IMR-90 (cell line): ENCODE measurements around the gene ACP1. TPM values are rescaled to one million over a fixed set of nuclear protein-coding genes. Genes with fewer than 3 reads are reported as not detected.

Experiments used
- ATAC-seq: fragments of 200-7000 bp; cut with Tn5 transposase; 2 replicates; pipeline ENCODE4 v1.9.1; 2020; ENCODE audit warnings: low read depth, mild to moderate bottlenecking, moderate library complexity
- BruUV-seq: library from RNA; stranded (reverse); fragments of 400-500 nt; replicated peaks from 2 replicates; lab custom pipeline; 2021; lab: Mats Ljungman, UMichigan
- CTCF ChIA-PET: fragments of 300-600 bp; formaldehyde crosslinking; extraction: SDS; loops from one replicate; lab custom pipeline; 2021; ENCODE audit warnings: antibody characterized with exemption; lab: Yijun Ruan, JAX
- POLR2A ChIA-PET: fragments of 300-600 bp; sonication (Branson Sonifier 250); formaldehyde crosslinking; loops from one replicate; lab custom pipeline; 2022; ENCODE audit warnings: antibody characterized with exemption; ENCODE audit not compliant: unreplicated experiment; lab: Charles Lee
- DNase-seq: peaks from one replicate; pipeline ENCODE4 v3.0.0; 2013
- H2AFZ ChIP-seq: replicated peaks from 2 replicates; pipeline ENCODE3; 2013; ENCODE audit warnings: low read length, mild to moderate bottlenecking; ENCODE audit not compliant: poor library complexity
- H2AK5ac ChIP-seq: 2 replicates; pipeline ENCODE4 v1.6.1; 2013; ENCODE audit warnings: low read depth, low read length, inconsistent platforms
- H2AK9ac ChIP-seq: replicated peaks from 2 replicates; pipeline ENCODE3; 2013; ENCODE audit warnings: mild to moderate bottlenecking, low read depth, low read length, moderate library complexity; ENCODE audit not compliant: poor library complexity
- H2BK120ac ChIP-seq: 2 replicates; pipeline ENCODE4 v1.6.1; 2013; ENCODE audit warnings: low read depth, low read length, inconsistent platforms
- H2BK15ac ChIP-seq: 3 replicates; pipeline ENCODE4 v1.6.1; 2013; ENCODE audit warnings: low read depth, low read length, inconsistent platforms
- H2BK20ac ChIP-seq: 2 replicates; pipeline ENCODE4 v1.6.1; 2013; ENCODE audit warnings: low read depth, mild to moderate bottlenecking, inconsistent platforms, low read length, moderate library complexity
- H2BK5ac ChIP-seq: 2 replicates; pipeline ENCODE4 v1.6.1; 2013; ENCODE audit warnings: mild to moderate bottlenecking, low read depth, low read length, inconsistent platforms; ENCODE audit not compliant: poor library complexity, severe bottlenecking
- H3K14ac ChIP-seq: replicated peaks from 2 replicates; pipeline ENCODE4 v1.6.1; 2013; ENCODE audit warnings: low read depth, low read length, inconsistent platforms
- H3K18ac ChIP-seq: 2 replicates; pipeline ENCODE4 v1.6.1; 2013; ENCODE audit warnings: low read depth, low read length, control low read depth
- H3K23ac ChIP-seq: 2 replicates; pipeline ENCODE4 v1.6.1; 2013; ENCODE audit warnings: low read depth, low read length, inconsistent platforms
- H3K27ac ChIP-seq: 2 replicates; pipeline ENCODE4 v1.5.1; 2013; ENCODE audit warnings: mild to moderate bottlenecking, control low read depth, low read length; ENCODE audit not compliant: insufficient read depth
- H3K27me3 ChIP-seq: 2 replicates; pipeline ENCODE4 v1.6.1; 2013; ENCODE audit warnings: low read length; ENCODE audit not compliant: control insufficient read depth, insufficient read depth
- H3K36me3 ChIP-seq: 2 replicates; pipeline ENCODE4 v1.6.1; 2013; ENCODE audit warnings: low read length, mixed read lengths; ENCODE audit not compliant: control insufficient read depth, insufficient read depth
- H3K4ac ChIP-seq: 2 replicates; pipeline ENCODE4 v1.6.1; 2013; ENCODE audit warnings: low read depth, low read length, inconsistent platforms
- H3K4me1 ChIP-seq: 2 replicates; pipeline ENCODE4 v1.6.1; 2013; ENCODE audit warnings: low read length, mixed read lengths; ENCODE audit not compliant: control insufficient read depth, insufficient read depth
- H3K4me2 ChIP-seq: 2 replicates; pipeline ENCODE4 v1.6.1; 2013; ENCODE audit warnings: low read depth, mild to moderate bottlenecking, control low read depth, low read length, moderate library complexity
- H3K4me3 ChIP-seq: 2 replicates; pipeline ENCODE4 v1.5.1; 2013; ENCODE audit warnings: low read depth, mild to moderate bottlenecking, control low read depth, low read length, moderate library complexity; ENCODE audit not compliant: insufficient read depth
- H3K56ac ChIP-seq: 2 replicates; pipeline ENCODE4 v1.6.1; 2013; ENCODE audit warnings: low read length, inconsistent platforms; ENCODE audit not compliant: insufficient read depth; ENCODE audit errors: extremely low read depth
- H3K79me1 ChIP-seq, 2 experiments: 2 replicates each; pipeline ENCODE4 v1.6.1; 2013; ENCODE audit warnings: low read length in 2 of 2, inconsistent platforms in 1 of 2, low read depth in 1 of 2
- H3K9ac ChIP-seq: 2 replicates; pipeline ENCODE4 v1.6.1; 2013; ENCODE audit warnings: low read depth, low read length, control low read depth
- H3K9me1 ChIP-seq: 2 replicates; pipeline ENCODE4 v1.6.1; 2013; ENCODE audit warnings: low read length, inconsistent platforms; ENCODE audit not compliant: insufficient read depth
- H3K9me3 ChIP-seq: 2 replicates; pipeline ENCODE4 v1.6.1; 2013; ENCODE audit warnings: low read length; ENCODE audit not compliant: control insufficient read depth, insufficient read depth
- H4K20me1 ChIP-seq: 2 replicates; pipeline ENCODE4 v1.6.1; 2013; ENCODE audit warnings: low read length, inconsistent platforms; ENCODE audit not compliant: insufficient read depth
- H4K5ac ChIP-seq: 2 replicates; pipeline ENCODE4 v1.6.1; 2013; ENCODE audit warnings: mild to moderate bottlenecking, low read depth, low read length, control low read depth
- H4K8ac ChIP-seq, 2 experiments: 2 replicates each; pipeline ENCODE4 v1.6.1; 2013; ENCODE audit warnings: low read depth in 2 of 2, low read length in 2 of 2, control low read depth in 1 of 2, inconsistent platforms in 1 of 2
- H4K91ac ChIP-seq: 2 replicates; pipeline ENCODE4 v1.6.1; 2013; ENCODE audit warnings: low read depth, low read length, inconsistent platforms; ENCODE audit not compliant: insufficient read depth
- BHLHE40 ChIP-seq: fragments of 150-350 bp; IDR thresholded peaks from 2 replicates; pipeline ENCODE4 v1.6.1; 2016; ENCODE audit warnings: mild to moderate bottlenecking, low read depth, low read length
- CEBPB ChIP-seq: IDR thresholded peaks from 2 replicates; pipeline ENCODE4 v1.6.1; 2012; ENCODE audit warnings: low read depth, low read length, improper control_type of control experiment
- CHD1 ChIP-seq: IDR thresholded peaks from 2 replicates; pipeline ENCODE4 v1.6.1; 2012; ENCODE audit warnings: low read depth, low read length, improper control_type of control experiment
- CTCF ChIP-seq: conservative IDR thresholded peaks from 2 replicates; pipeline ENCODE4 v1.5.1; 2012; ENCODE audit warnings: mild to moderate bottlenecking, low read depth, low read length, improper control_type of control experiment
- ELK1 ChIP-seq: fragments of 150-350 bp; IDR thresholded peaks from 2 replicates; pipeline ENCODE4 v1.6.1; 2016; ENCODE audit warnings: low read depth, mild to moderate bottlenecking, low read length, moderate library complexity, borderline replicate concordance
- FOS ChIP-seq: fragments of 150-350 bp; IDR thresholded peaks from 2 replicates; pipeline ENCODE4 v1.6.1; 2016; ENCODE audit warnings: low read depth, low read length
- MAFK ChIP-seq: IDR thresholded peaks from 2 replicates; pipeline ENCODE4 v1.6.1; 2012; ENCODE audit warnings: low read depth, low read length, improper control_type of control experiment
- MAZ ChIP-seq: IDR thresholded peaks from 2 replicates; pipeline ENCODE4 v1.6.1; 2012; ENCODE audit warnings: low read depth, mild to moderate bottlenecking, low read length, improper control_type of control experiment, moderate library complexity, borderline replicate concordance
- MXI1 ChIP-seq: IDR thresholded peaks from 2 replicates; pipeline ENCODE4 v1.6.1; 2012; ENCODE audit warnings: low read depth, mild to moderate bottlenecking, low read length, moderate library complexity, borderline replicate concordance
- NFE2L2 ChIP-seq: fragments of 150-350 bp; IDR thresholded peaks from 2 replicates; pipeline ENCODE4 v1.6.1; 2016; ENCODE audit warnings: low read depth, mild to moderate bottlenecking, low read length
- POLR2A ChIP-seq: IDR thresholded peaks from 2 replicates; pipeline ENCODE4 v1.6.1; 2012; ENCODE audit warnings: mild to moderate bottlenecking, low read depth, low read length
- RAD21 ChIP-seq: IDR thresholded peaks from 2 replicates; pipeline ENCODE4 v1.6.1; 2012; ENCODE audit warnings: low read length, improper control_type of control experiment
- RCOR1 ChIP-seq: IDR thresholded peaks from 2 replicates; pipeline ENCODE4 v1.6.1; 2012; ENCODE audit warnings: mild to moderate bottlenecking, low read length, improper control_type of control experiment; ENCODE audit not compliant: insufficient replicate concordance
- RFX5 ChIP-seq: IDR thresholded peaks from 2 replicates; pipeline ENCODE4 v1.8.0; 2012; ENCODE audit warnings: low read depth, mild to moderate bottlenecking, low read length, moderate library complexity
- SMC3 ChIP-seq: fragments of 150-350 bp; IDR thresholded peaks from 2 replicates; pipeline ENCODE4 v1.6.1; 2016; ENCODE audit warnings: low read depth, mild to moderate bottlenecking, antibody characterized with exemption, low read length, moderate library complexity
- USF2 ChIP-seq: fragments of 150-350 bp; IDR thresholded peaks from 2 replicates; pipeline ENCODE4 v1.6.1; 2017; ENCODE audit warnings: mild to moderate bottlenecking, antibody characterized with exemption, low read length, low read depth
- WGBS, 2 experiments: methylation state at CpG; one replicate each; pipeline versions ENCODE4 v1.1.5 to v1.1.7; 2013; ENCODE audit warnings: missing lambda C conversion rate in 2 of 2; ENCODE audit not compliant: insufficient read length in 1 of 2; ENCODE audit errors: extremely low coverage in 2 of 2; 5-methylcytosine and 5-hydroxymethylcytosine counted together
- dilution Hi-C: fragments of 300-500 bp; cut with HindIII; formaldehyde crosslinking; loops from one replicate; pipeline ENCODE4 v1.14.3; 2018; ENCODE audit warnings: low sequenced_read_pairs; ENCODE audit not compliant: unreplicated experiment
- in situ Hi-C: fragments of 300-500 bp; cut with MboI; formaldehyde crosslinking; loops from 3 replicates; pipeline ENCODE4 v1.14.3; 2019; ENCODE audit warnings: low sequenced_read_pairs, inconsistent platforms, mixed read lengths
- intact Hi-C: fragments of 100-400 bp; cut with micrococcal nuclease; formaldehyde crosslinking; loops from 2 replicates; pipeline ENCODE4 v1.10.0; 2022
- polyA plus RNA-seq, 3 experiments: library from polyadenylated mRNA; depleted of rRNA; stranded (reverse); fragments of >200 nt; gene quantifications; 2 replicates each; pipeline ENCODE4 v1.2.3, GENCODE V29; 2012; ENCODE audit warnings: low replicate concordance in 1 of 3
- total RNA-seq: library from RNA; depleted of rRNA; stranded (reverse); fragments of >200 nt; gene quantifications from 2 replicates; pipeline ENCODE4 v1.2.3, GENCODE V29; 2012

ACP1 gene
- total and polyA plus RNA-seq, 2 of the 4 experiments (the other 2 are of a cell fraction): 85.7 to 104 TPM

GRCh38 chr2:255195-255594, 9.6 kb upstream of the ACP1 start:
- H2BK20ac ChIP-seq: no peak overlapping the region
- H3K23ac ChIP-seq: no peak overlapping the region
- H3K4me2 ChIP-seq: no peak overlapping the region
- no peak overlapping the region for H2AFZ ChIP-seq
- DNase-seq (no peak), ATAC-seq (no peak)
- intact Hi-C loops (no loop called here), in situ Hi-C loops (no loop called here), dilution Hi-C loops (no loop called here)
- H3K18ac ChIP-seq: no peak overlapping the region
- H4K91ac ChIP-seq: no peak overlapping the region
- H2BK5ac ChIP-seq: no peak overlapping the region
- H2BK120ac ChIP-seq: no peak overlapping the region
- H3K9me3 ChIP-seq: no peaks in the 10 kb centered on the region
- no peak overlapping the region for H4K8ac ChIP-seq
- H4K5ac ChIP-seq: no peak overlapping the region
- no peak overlapping the region for H3K4me3 ChIP-seq
- peaks cover under 1% of the 10 kb centered on the region; the same call in 1 of the 2 replicates for H3K4me1 ChIP-seq
- H3K36me3 ChIP-seq: peaks cover 6% of the 10 kb centered on the region
- no TSS peak for BruUV-seq
- H2AK5ac ChIP-seq: no peak overlapping the region
- no peaks in the 10 kb centered on the region for H4K20me1 ChIP-seq
- POLR2A ChIA-PET: no interaction called here
- H3K14ac ChIP-seq: no peak overlapping the region
- H3K9ac ChIP-seq: no peak overlapping the region
- CTCF ChIA-PET: interaction anchor here (2.2 kb wide), 1 partner anchor 9 kb away, joined by 9 read pairs; no protein-coding TSS in a partner anchor
- H3K4ac ChIP-seq: no peak overlapping the region
- peaks cover 4 to 5% of the 10 kb centered on the region in 2 experiments; a peak in 3 of 4 replicates for H3K79me1 ChIP-seq
- H3K9me1 ChIP-seq: no peaks in the 10 kb centered on the region; the same call in 1 of the 2 replicates
- H3K27ac ChIP-seq: no peak overlapping the region
- H3K27me3 ChIP-seq: no peaks in the 10 kb centered on the region
- H2AK9ac ChIP-seq: no peak overlapping the region
- WGBS, 2 experiments: no CpG with 5 or more reads among the region's 2 CpGs
- H3K56ac ChIP-seq: no peak overlapping the region
- H2BK15ac ChIP-seq: no peak overlapping the region
- TF ChIP-seq POLR2A: no peak
- no peak for TF ChIP-seq RAD21
- no peak for TF ChIP-seq ELK1
- no peak for TF ChIP-seq FOS
- no peak for TF ChIP-seq MAZ
- no peak for TF ChIP-seq MXI1
- TF ChIP-seq NFE2L2: no peak
- TF ChIP-seq BHLHE40: no peak
- TF ChIP-seq RFX5: no peak
- no peak for TF ChIP-seq USF2
- TF ChIP-seq CEBPB: no peak
- no peak for TF ChIP-seq CHD1
- no peak for TF ChIP-seq MAFK
- no peak for TF ChIP-seq CTCF
- no peak for TF ChIP-seq SMC3
- TF ChIP-seq RCOR1: no peak
